ENCODE data around the gene ZDHHC19. TPM values are rescaled to one million over a fixed set of nuclear protein-coding genes. Genes with fewer than 3 reads are reported as not detected.
A peak's percentile ranks its signal among the peaks of the same experiment; 100 is the strongest.

ZDHHC19 gene
- total RNA-seq, 1 experiment from 2014 or later = not detected

GRCh38 chr3:196219194-196219969, 8.2 kb upstream of the ZDHHC19 start:
- H3K4me3 ChIP-seq (ENCODE audit: low read length) = peak overlapping the region; percentile 41; the same call in 1 of the 2 replicates
- H3K36me3 ChIP-seq (ENCODE audit: insufficient read depth, low read length) = no peaks in the 10 kb centered on the region
- no peaks in the 10 kb centered on the region for H3K27me3 ChIP-seq (ENCODE audit: low read length)
- H4K20me1 ChIP-seq (ENCODE audit: insufficient read depth, low read depth, low read length) = no peaks in the 10 kb centered on the region
- H3K9me3 ChIP-seq (ENCODE audit: low read length) = no peaks in the 10 kb centered on the region
- H3K9me2 ChIP-seq (replicated peaks; ENCODE audit: insufficient read depth, low read length) = no peaks in the 10 kb centered on the region
- peak overlapping the region; percentile 19; the same call in 1 of the 2 replicates for H2AFZ ChIP-seq (ENCODE audit: low read length)
- H3K4me1 ChIP-seq (ENCODE audit: low read length) = peaks cover 9% of the 10 kb centered on the region
- no peaks in the 10 kb centered on the region for H3K79me2 ChIP-seq (ENCODE audit: low read length)
- H3K4me2 ChIP-seq (ENCODE audit: low read depth, low read length, poor library complexity, severe bottlenecking) = peak overlapping the region; percentile 66
- no peak overlapping the region for H3K27ac ChIP-seq (ENCODE audit: low read length)
- peak; percentile 76 for DNase-seq
- H3K9ac ChIP-seq (ENCODE audit: low read length) = peak overlapping the region; percentile 12; the same call in 1 of the 2 replicates

GRCh38 chr3:196218155-196218712, 7.0 kb upstream of the ZDHHC19 start:
- H3K36me3 ChIP-seq (ENCODE audit: insufficient read depth, low read length) = no peaks in the 10 kb centered on the region
- H3K4me3 ChIP-seq (ENCODE audit: low read length) = no peak overlapping the region
- no peaks in the 10 kb centered on the region for H3K79me2 ChIP-seq (ENCODE audit: low read length)
- no peak overlapping the region for H3K4me2 ChIP-seq (ENCODE audit: low read depth, low read length, poor library complexity, severe bottlenecking)
- H3K9ac ChIP-seq (ENCODE audit: low read length) = no peak overlapping the region
- no peaks in the 10 kb centered on the region for H3K9me3 ChIP-seq (ENCODE audit: low read length)
- no peaks in the 10 kb centered on the region for H3K9me2 ChIP-seq (replicated peaks; ENCODE audit: insufficient read depth, low read length)
- no peak overlapping the region for H2AFZ ChIP-seq (ENCODE audit: low read length)
- H3K27me3 ChIP-seq (ENCODE audit: low read length) = no peaks in the 10 kb centered on the region
- H3K27ac ChIP-seq (ENCODE audit: low read length) = no peak overlapping the region
- DNase-seq = no peak
- peaks cover 9% of the 10 kb centered on the region for H3K4me1 ChIP-seq (ENCODE audit: low read length)
- H4K20me1 ChIP-seq (ENCODE audit: insufficient read depth, low read depth, low read length) = no peaks in the 10 kb centered on the region

- no peak overlapping the region for H3K4me2 ChIP-seq (ENCODE audit: low read depth, low read length, poor library complexity, severe bottlenecking)
- H3K9me2 ChIP-seq (replicated peaks; ENCODE audit: insufficient read depth, low read length) = no peaks in the 10 kb centered on the region
- no peak overlapping the region for H3K9ac ChIP-seq (ENCODE audit: low read length)
- H3K79me2 ChIP-seq (ENCODE audit: low read length) = no peaks in the 10 kb centered on the region
- H3K4me3 ChIP-seq (ENCODE audit: low read length) = no peak overlapping the region
- H2AFZ ChIP-seq (ENCODE audit: low read length) = no peak overlapping the region
- H3K27me3 ChIP-seq (ENCODE audit: low read length) = no peaks in the 10 kb centered on the region
- no peaks in the 10 kb centered on the region for H3K9me3 ChIP-seq (ENCODE audit: low read length)
- DNase-seq = no peak
- H3K36me3 ChIP-seq (ENCODE audit: insufficient read depth, low read length) = no peaks in the 10 kb centered on the region
- H4K20me1 ChIP-seq (ENCODE audit: insufficient read depth, low read depth, low read length) = no peaks in the 10 kb centered on the region
- peaks cover 9% of the 10 kb centered on the region for H3K4me1 ChIP-seq (ENCODE audit: low read length)
- H3K27ac ChIP-seq (ENCODE audit: low read length) = no peak overlapping the region
Observed at GRCh38 chr3:196217307-196218154, 6.3 kb upstream of the ZDHHC19 start.

GRCh38 chr3:196216681-196217211, 5.5 kb upstream of the ZDHHC19 start:
- Histone ChIP-seq H3K9me3 (ENCODE audit: low read length) (no peaks in the 10 kb centered on the region), H3K27ac (ENCODE audit: low read length) (no peak overlapping the region), H3K4me1 (ENCODE audit: low read length) (peaks cover 9% of the 10 kb centered on the region), H4K20me1 (ENCODE audit: insufficient read depth, low read depth, low read length) (no peaks in the 10 kb centered on the region), H3K9ac (ENCODE audit: low read length) (no peak overlapping the region), H3K9me2 (replicated peaks; ENCODE audit: insufficient read depth, low read length) (no peaks in the 10 kb centered on the region), H3K27me3 (ENCODE audit: low read length) (no peaks in the 10 kb centered on the region), H3K36me3 (ENCODE audit: insufficient read depth, low read length) (no peaks in the 10 kb centered on the region), H2AFZ (ENCODE audit: low read length) (no peak overlapping the region), H3K4me2 (ENCODE audit: low read depth, low read length, poor library complexity, severe bottlenecking) (no peak overlapping the region), H3K79me2 (ENCODE audit: low read length) (no peaks in the 10 kb centered on the region), H3K4me3 (ENCODE audit: low read length) (no peak overlapping the region)
- no peak for DNase-seq

GRCh38 chr3:196216089-196216564, 4.9 kb upstream of the ZDHHC19 start, which contains the start of gene SLC51A:
Gene SLC51A, plus strand, starts transcription at chr3:196216534. Its CDS starts 179 bp downstream, at chr3:196216713.
- Histone ChIP-seq H3K9me3 (ENCODE audit: low read length) (no peaks in the 10 kb centered on the region), H3K79me2 (ENCODE audit: low read length) (no peaks in the 10 kb centered on the region), H4K20me1 (ENCODE audit: insufficient read depth, low read depth, low read length) (no peaks in the 10 kb centered on the region), H3K4me2 (ENCODE audit: low read depth, low read length, poor library complexity, severe bottlenecking) (no peak within 1 kb of the TSS), H3K9ac (ENCODE audit: low read length) (no peak within 1 kb of the TSS), H3K4me3 (ENCODE audit: low read length) (no peak within 1 kb of the TSS), H3K9me2 (replicated peaks; ENCODE audit: insufficient read depth, low read length) (no peaks in the 10 kb centered on the region), H3K27me3 (ENCODE audit: low read length) (no peaks in the 10 kb centered on the region), H2AFZ (ENCODE audit: low read length) (no peak within 1 kb of the TSS), H3K4me1 (ENCODE audit: low read length) (peaks cover 9% of the 10 kb centered on the region), H3K27ac (ENCODE audit: low read length) (no peak within 1 kb of the TSS), H3K36me3 (ENCODE audit: insufficient read depth, low read length) (no peaks in the 10 kb centered on the region)
- no peak for DNase-seq

GRCh38 chr3:196215493-196216020, 4.4 kb upstream of the ZDHHC19 start:
- Histone ChIP-seq H3K4me2 (ENCODE audit: low read depth, low read length, poor library complexity, severe bottlenecking) (no peak overlapping the region), H2AFZ (ENCODE audit: low read length) (no peak overlapping the region), H3K4me1 (ENCODE audit: low read length) (peaks cover 9% of the 10 kb centered on the region), H3K36me3 (ENCODE audit: insufficient read depth, low read length) (no peaks in the 10 kb centered on the region), H3K9me3 (ENCODE audit: low read length) (no peaks in the 10 kb centered on the region), H3K9me2 (replicated peaks; ENCODE audit: insufficient read depth, low read length) (no peaks in the 10 kb centered on the region), H3K79me2 (ENCODE audit: low read length) (no peaks in the 10 kb centered on the region), H3K9ac (ENCODE audit: low read length) (no peak overlapping the region), H3K27me3 (ENCODE audit: low read length) (no peaks in the 10 kb centered on the region), H4K20me1 (ENCODE audit: insufficient read depth, low read depth, low read length) (no peaks in the 10 kb centered on the region), H3K27ac (ENCODE audit: low read length) (no peak overlapping the region), H3K4me3 (ENCODE audit: low read length) (no peak overlapping the region)
- no peak for DNase-seq

GRCh38 chr3:196214783-196215441, 3.7 kb upstream of the ZDHHC19 start:
- no peaks in the 10 kb centered on the region for H3K36me3 ChIP-seq (ENCODE audit: insufficient read depth, low read length)
- H3K9me2 ChIP-seq (replicated peaks; ENCODE audit: insufficient read depth, low read length) = no peaks in the 10 kb centered on the region

More at GRCh38 chr3:196214783-196215441, 3.7 kb upstream of the ZDHHC19 start:
- H3K27ac ChIP-seq (ENCODE audit: low read length) = no peak overlapping the region
- H3K4me2 ChIP-seq (ENCODE audit: low read depth, low read length, poor library complexity, severe bottlenecking) = no peak overlapping the region
- H2AFZ ChIP-seq (ENCODE audit: low read length) = no peak overlapping the region
- H3K4me3 ChIP-seq (ENCODE audit: low read length) = no peak overlapping the region
- H4K20me1 ChIP-seq (ENCODE audit: insufficient read depth, low read depth, low read length) = no peaks in the 10 kb centered on the region
- H3K27me3 ChIP-seq (ENCODE audit: low read length) = no peaks in the 10 kb centered on the region
- no peak overlapping the region for H3K9ac ChIP-seq (ENCODE audit: low read length)
- H3K9me3 ChIP-seq (ENCODE audit: low read length) = no peaks in the 10 kb centered on the region
- no peaks in the 10 kb centered on the region for H3K79me2 ChIP-seq (ENCODE audit: low read length)
- DNase-seq = no peak
- H3K4me1 ChIP-seq (ENCODE audit: low read length) = peaks cover 9% of the 10 kb centered on the region
